Neural progenitor cell (in vitro differentiated cells): ENCODE results near the gene ERVK3-1.

Experiments
- EZH2 ChIP-seq: fragments of 200-600 bp; sonication (generic); IDR thresholded peaks from 2 replicates; pipeline ENCODE4 v1.6.1; 2017; ENCODE audit warnings: antibody characterized with exemption, mild to moderate bottlenecking, moderate library complexity
- EZH2phosphoT487 ChIP-seq: fragments of 200-600 bp; sonication (generic); IDR thresholded peaks from 2 replicates; pipeline ENCODE4 v1.6.1; 2017; ENCODE audit warnings: antibody characterized with exemption
- TF ChIP-seq, protein P1 (sequence below): fragments of 200-600 bp; sonication (generic); IDR thresholded peaks from 2 replicates; pipeline ENCODE4 v1.5.1; 2017; ENCODE audit warnings: antibody characterized with exemption, mild to moderate bottlenecking

DNA sequence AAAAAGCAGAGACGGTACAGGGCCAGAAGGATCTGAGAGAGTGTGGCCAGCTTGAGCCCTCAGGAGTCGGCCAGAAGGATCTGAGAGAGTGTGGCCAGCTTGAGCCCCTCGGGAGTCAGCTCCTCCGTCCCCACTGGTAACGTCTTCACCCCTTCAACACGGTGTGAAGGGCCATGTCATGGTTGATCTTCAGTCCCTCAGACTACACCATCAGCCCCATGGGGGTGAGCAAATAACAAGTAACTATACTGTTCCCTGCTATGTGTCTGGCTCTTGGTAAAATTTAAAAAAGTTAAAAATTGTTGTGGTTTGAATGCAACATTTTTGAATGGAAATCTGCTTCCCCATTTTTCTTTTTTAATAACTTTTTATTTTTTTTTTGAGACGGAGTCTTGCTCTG, 28.0 kb upstream of the ERVK3-1 start:
- TF ChIP-seq, protein P1, sequence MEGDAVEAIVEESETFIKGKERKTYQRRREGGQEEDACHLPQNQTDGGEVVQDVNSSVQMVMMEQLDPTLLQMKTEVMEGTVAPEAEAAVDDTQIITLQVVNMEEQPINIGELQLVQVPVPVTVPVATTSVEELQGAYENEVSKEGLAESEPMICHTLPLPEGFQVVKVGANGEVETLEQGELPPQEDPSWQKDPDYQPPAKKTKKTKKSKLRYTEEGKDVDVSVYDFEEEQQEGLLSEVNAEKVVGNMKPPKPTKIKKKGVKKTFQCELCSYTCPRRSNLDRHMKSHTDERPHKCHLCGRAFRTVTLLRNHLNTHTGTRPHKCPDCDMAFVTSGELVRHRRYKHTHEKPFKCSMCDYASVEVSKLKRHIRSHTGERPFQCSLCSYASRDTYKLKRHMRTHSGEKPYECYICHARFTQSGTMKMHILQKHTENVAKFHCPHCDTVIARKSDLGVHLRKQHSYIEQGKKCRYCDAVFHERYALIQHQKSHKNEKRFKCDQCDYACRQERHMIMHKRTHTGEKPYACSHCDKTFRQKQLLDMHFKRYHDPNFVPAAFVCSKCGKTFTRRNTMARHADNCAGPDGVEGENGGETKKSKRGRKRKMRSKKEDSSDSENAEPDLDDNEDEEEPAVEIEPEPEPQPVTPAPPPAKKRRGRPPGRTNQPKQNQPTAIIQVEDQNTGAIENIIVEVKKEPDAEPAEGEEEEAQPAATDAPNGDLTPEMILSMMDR: no peak
- TF ChIP-seq EZH2 (no peak), EZH2phosphoT487 (no peak)
